IMR-90 (cell line): ENCODE data around the gene ATP10B. TPM values are rescaled to one million over a fixed set of nuclear protein-coding genes. Genes with fewer than 3 reads are reported as not detected.

Source experiments
- ATAC-seq: fragments of 200-7000 bp; cut with Tn5 transposase; 2 replicates; pipeline ENCODE4 v1.9.1; 2020; ENCODE audit warnings: low read depth, mild to moderate bottlenecking, moderate library complexity
- BruUV-seq: library from RNA; stranded (reverse); fragments of 400-500 nt; replicated peaks from 2 replicates; lab custom pipeline; 2021; lab: Mats Ljungman, UMichigan
- CTCF ChIA-PET: fragments of 300-600 bp; formaldehyde crosslinking; extraction: SDS; loops from one replicate; lab custom pipeline; 2021; ENCODE audit warnings: antibody characterized with exemption; lab: Yijun Ruan, JAX
- POLR2A ChIA-PET: fragments of 300-600 bp; sonication (Branson Sonifier 250); formaldehyde crosslinking; loops from one replicate; lab custom pipeline; 2022; ENCODE audit warnings: antibody characterized with exemption; ENCODE audit not compliant: unreplicated experiment; lab: Charles Lee
- DNase-seq: peaks from one replicate; pipeline ENCODE4 v3.0.0; 2013
- H2AFZ ChIP-seq: replicated peaks from 2 replicates; pipeline ENCODE3; 2013; ENCODE audit warnings: low read length, mild to moderate bottlenecking; ENCODE audit not compliant: poor library complexity
- H2AK5ac ChIP-seq: 2 replicates; pipeline ENCODE4 v1.6.1; 2013; ENCODE audit warnings: low read depth, low read length, inconsistent platforms
- H2AK9ac ChIP-seq: replicated peaks from 2 replicates; pipeline ENCODE3; 2013; ENCODE audit warnings: mild to moderate bottlenecking, low read depth, low read length, moderate library complexity; ENCODE audit not compliant: poor library complexity
- H2BK120ac ChIP-seq: 2 replicates; pipeline ENCODE4 v1.6.1; 2013; ENCODE audit warnings: low read depth, low read length, inconsistent platforms
- H2BK15ac ChIP-seq: 3 replicates; pipeline ENCODE4 v1.6.1; 2013; ENCODE audit warnings: low read depth, low read length, inconsistent platforms
- H2BK20ac ChIP-seq: 2 replicates; pipeline ENCODE4 v1.6.1; 2013; ENCODE audit warnings: low read depth, mild to moderate bottlenecking, inconsistent platforms, low read length, moderate library complexity
- H2BK5ac ChIP-seq: 2 replicates; pipeline ENCODE4 v1.6.1; 2013; ENCODE audit warnings: mild to moderate bottlenecking, low read depth, low read length, inconsistent platforms; ENCODE audit not compliant: poor library complexity, severe bottlenecking
- H3K14ac ChIP-seq: replicated peaks from 2 replicates; pipeline ENCODE4 v1.6.1; 2013; ENCODE audit warnings: low read depth, low read length, inconsistent platforms
- H3K18ac ChIP-seq: 2 replicates; pipeline ENCODE4 v1.6.1; 2013; ENCODE audit warnings: low read depth, low read length, control low read depth
- H3K23ac ChIP-seq: 2 replicates; pipeline ENCODE4 v1.6.1; 2013; ENCODE audit warnings: low read depth, low read length, inconsistent platforms
- H3K27ac ChIP-seq: 2 replicates; pipeline ENCODE4 v1.5.1; 2013; ENCODE audit warnings: mild to moderate bottlenecking, control low read depth, low read length; ENCODE audit not compliant: insufficient read depth
- H3K27me3 ChIP-seq: 2 replicates; pipeline ENCODE4 v1.6.1; 2013; ENCODE audit warnings: low read length; ENCODE audit not compliant: control insufficient read depth, insufficient read depth
- H3K36me3 ChIP-seq: 2 replicates; pipeline ENCODE4 v1.6.1; 2013; ENCODE audit warnings: low read length, mixed read lengths; ENCODE audit not compliant: control insufficient read depth, insufficient read depth
- H3K4ac ChIP-seq: 2 replicates; pipeline ENCODE4 v1.6.1; 2013; ENCODE audit warnings: low read depth, low read length, inconsistent platforms
- H3K4me1 ChIP-seq: 2 replicates; pipeline ENCODE4 v1.6.1; 2013; ENCODE audit warnings: low read length, mixed read lengths; ENCODE audit not compliant: control insufficient read depth, insufficient read depth
- H3K4me2 ChIP-seq: 2 replicates; pipeline ENCODE4 v1.6.1; 2013; ENCODE audit warnings: low read depth, mild to moderate bottlenecking, control low read depth, low read length, moderate library complexity
- H3K4me3 ChIP-seq: 2 replicates; pipeline ENCODE4 v1.5.1; 2013; ENCODE audit warnings: low read depth, mild to moderate bottlenecking, control low read depth, low read length, moderate library complexity; ENCODE audit not compliant: insufficient read depth
- H3K56ac ChIP-seq: 2 replicates; pipeline ENCODE4 v1.6.1; 2013; ENCODE audit warnings: low read length, inconsistent platforms; ENCODE audit not compliant: insufficient read depth; ENCODE audit errors: extremely low read depth
- H3K79me1 ChIP-seq, 2 experiments: 2 replicates each; pipeline ENCODE4 v1.6.1; 2013; ENCODE audit warnings: low read length in 2 of 2, inconsistent platforms in 1 of 2, low read depth in 1 of 2
- H3K9ac ChIP-seq: 2 replicates; pipeline ENCODE4 v1.6.1; 2013; ENCODE audit warnings: low read depth, low read length, control low read depth
- H3K9me1 ChIP-seq: 2 replicates; pipeline ENCODE4 v1.6.1; 2013; ENCODE audit warnings: low read length, inconsistent platforms; ENCODE audit not compliant: insufficient read depth
- H3K9me3 ChIP-seq: 2 replicates; pipeline ENCODE4 v1.6.1; 2013; ENCODE audit warnings: low read length; ENCODE audit not compliant: control insufficient read depth, insufficient read depth
- H4K20me1 ChIP-seq: 2 replicates; pipeline ENCODE4 v1.6.1; 2013; ENCODE audit warnings: low read length, inconsistent platforms; ENCODE audit not compliant: insufficient read depth
- H4K5ac ChIP-seq: 2 replicates; pipeline ENCODE4 v1.6.1; 2013; ENCODE audit warnings: mild to moderate bottlenecking, low read depth, low read length, control low read depth
- H4K8ac ChIP-seq, 2 experiments: 2 replicates each; pipeline ENCODE4 v1.6.1; 2013; ENCODE audit warnings: low read depth in 2 of 2, low read length in 2 of 2, control low read depth in 1 of 2, inconsistent platforms in 1 of 2
- H4K91ac ChIP-seq: 2 replicates; pipeline ENCODE4 v1.6.1; 2013; ENCODE audit warnings: low read depth, low read length, inconsistent platforms; ENCODE audit not compliant: insufficient read depth
- BHLHE40 ChIP-seq: fragments of 150-350 bp; IDR thresholded peaks from 2 replicates; pipeline ENCODE4 v1.6.1; 2016; ENCODE audit warnings: mild to moderate bottlenecking, low read depth, low read length
- WGBS, 2 experiments: methylation state at CpG; one replicate each; pipeline versions ENCODE4 v1.1.5 to v1.1.7; 2013; ENCODE audit warnings: missing lambda C conversion rate in 2 of 2; ENCODE audit not compliant: insufficient read length in 1 of 2; ENCODE audit errors: extremely low coverage in 2 of 2; 5-methylcytosine and 5-hydroxymethylcytosine counted together
- dilution Hi-C: fragments of 300-500 bp; cut with HindIII; formaldehyde crosslinking; loops from one replicate; pipeline ENCODE4 v1.14.3; 2018; ENCODE audit warnings: low sequenced_read_pairs; ENCODE audit not compliant: unreplicated experiment
- in situ Hi-C: fragments of 300-500 bp; cut with MboI; formaldehyde crosslinking; loops from 3 replicates; pipeline ENCODE4 v1.14.3; 2019; ENCODE audit warnings: low sequenced_read_pairs, inconsistent platforms, mixed read lengths
- intact Hi-C: fragments of 100-400 bp; cut with micrococcal nuclease; formaldehyde crosslinking; loops from 2 replicates; pipeline ENCODE4 v1.10.0; 2022
- polyA plus RNA-seq, 3 experiments: library from polyadenylated mRNA; depleted of rRNA; stranded (reverse); fragments of >200 nt; gene quantifications; 2 replicates each; pipeline ENCODE4 v1.2.3, GENCODE V29; 2012; ENCODE audit warnings: low replicate concordance in 1 of 3
- total RNA-seq: library from RNA; depleted of rRNA; stranded (reverse); fragments of >200 nt; gene quantifications from 2 replicates; pipeline ENCODE4 v1.2.3, GENCODE V29; 2012

ATP10B gene
- total and polyA plus RNA-seq, 2 of the 4 experiments (the other 2 are of a cell fraction) = not detected

- Histone ChIP-seq H2AFZ (no peak overlapping the region), H3K4me1 (no peaks in the 10 kb centered on the region), H3K9me1 (no peaks in the 10 kb centered on the region), H2BK20ac (no peak overlapping the region), H4K91ac (no peak overlapping the region), H3K23ac (no peak overlapping the region), H3K9me3 (no peaks in the 10 kb centered on the region), H3K27ac (no peak overlapping the region), H2BK5ac (no peak overlapping the region), H2AK9ac (no peak overlapping the region), H2BK15ac (no peak overlapping the region), H4K5ac (no peak overlapping the region), H3K79me1 (no peaks in the 10 kb centered on the region), H4K8ac (no peak overlapping the region), H3K4me2 (no peak overlapping the region), H3K4ac (no peak overlapping the region), H2BK120ac (no peak overlapping the region), H3K56ac (no peak overlapping the region), H4K20me1 (no peaks in the 10 kb centered on the region), H3K27me3 (no peaks in the 10 kb centered on the region), H3K14ac (no peak overlapping the region), H2AK5ac (no peak overlapping the region), H3K18ac (no peak overlapping the region), H3K36me3 (no peaks in the 10 kb centered on the region), H3K9ac (no peak overlapping the region), H3K4me3 (no peak overlapping the region)
- ChIA-PET CTCF (no interaction called here), POLR2A (no interaction called here)
- in situ Hi-C loops (no loop called here), dilution Hi-C loops (no loop called here), intact Hi-C loops (no loop called here)
- no CpG with 5 or more reads among the region's 3 CpGs for WGBS, 2 experiments
- ATAC-seq (no peak), DNase-seq (no peak)
- no peak for TF ChIP-seq BHLHE40
- no TSS peak for BruUV-seq
These were observed 317.9 kb downstream of the ATP10B start for GRCh38 chr5:160534125-160534524.
